Right kidney (tissue), 9 donors: ENCODE results near the gene WLS.
A peak's percentile ranks its signal among the peaks of the same experiment; 100 is the strongest.
"Not testable (repeated sequence)": the region's sequence is repeated elsewhere in the genome, so short reads cannot be mapped to it uniquely, and the experiment has no call there.

Source experiments
- DNase-seq: peaks from one replicate; pipeline ENCODE4 v3.0.0-alpha.2; 2016
- long read RNA-seq, 8 donors: transcript quantifications; one replicate each; lab custom pipeline, GENCODE V29; 2026

WLS gene
- long read RNA-seq, donor 1, transcript WLS-203 (2 exons, 700 nt) = minor isoform, 6 of 43 reads
- long read RNA-seq, donor 1, transcript WLS-201 (12 exons, 2,748 nt) = major isoform, 15 of 43 reads
- long read RNA-seq, donor 1, partial matches to known transcripts = 20 of 43 reads
- long read RNA-seq, donor 1, other reads (novel, unspliced or antisense) = 0 of 43 reads
- long read RNA-seq, donor 2, transcript WLS-201 (12 exons, 2,748 nt) = major isoform, 9 of 13 reads
- long read RNA-seq, donor 2, partial matches to known transcripts = 0 of 13 reads
- long read RNA-seq, donor 2, other reads (novel, unspliced or antisense) = 0 of 13 reads
- long read RNA-seq, donor 3, transcript WLS-201 (12 exons, 2,748 nt) = major isoform, 7 of 14 reads
- long read RNA-seq, donor 3, partial matches to known transcripts = 5 of 14 reads
- long read RNA-seq, donor 3, other reads (novel, unspliced or antisense) = 0 of 14 reads
- long read RNA-seq, donor 4, transcript WLS-201 (12 exons, 2,748 nt) = major isoform, 7 of 31 reads
- long read RNA-seq, donor 4, partial matches to known transcripts = 21 of 31 reads
- long read RNA-seq, donor 4, other reads (novel, unspliced or antisense) = 0 of 31 reads
- long read RNA-seq, donor 5, transcript WLS-201 (12 exons, 2,748 nt) = major isoform, 16 of 27 reads
- long read RNA-seq, donor 5, partial matches to known transcripts = 6 of 27 reads
- long read RNA-seq, donor 5, other reads (novel, unspliced or antisense) = 0 of 27 reads
- long read RNA-seq, donor 6, transcript WLS-201 (12 exons, 2,748 nt) = major isoform, 11 of 21 reads
- long read RNA-seq, donor 6, transcript WLS-203 (2 exons, 700 nt) = minor isoform, 5 of 21 reads
- long read RNA-seq, donor 6, partial matches to known transcripts = 5 of 21 reads
- long read RNA-seq, donor 6, other reads (novel, unspliced or antisense) = 0 of 21 reads
- long read RNA-seq, donor 7, transcript WLS-201 (12 exons, 2,748 nt) = major isoform, 18 of 38 reads
- long read RNA-seq, donor 7, transcript WLS-203 (2 exons, 700 nt) = minor isoform, 6 of 38 reads
- long read RNA-seq, donor 7, partial matches to known transcripts = 11 of 38 reads
- long read RNA-seq, donor 7, other reads (novel, unspliced or antisense) = 0 of 38 reads
- long read RNA-seq, donor 8, transcript WLS-201 (12 exons, 2,748 nt) = major isoform, 20 of 27 reads
- long read RNA-seq, donor 8, partial matches to known transcripts = 5 of 27 reads
- long read RNA-seq, donor 8, other reads (novel, unspliced or antisense) = 0 of 27 reads

GRCh38 chr1:68232289-68233148, at the start of gene WLS:
Gene WLS (minus strand): TSS chr1:68232523. CDS start chr1:68232299, 224 bp downstream.
- DNase-seq = peak; percentile 82

- no peak for DNase-seq
These were observed 48.0 kb upstream of the WLS start for GRCh38 chr1:68280286-68280685.

DNA sequence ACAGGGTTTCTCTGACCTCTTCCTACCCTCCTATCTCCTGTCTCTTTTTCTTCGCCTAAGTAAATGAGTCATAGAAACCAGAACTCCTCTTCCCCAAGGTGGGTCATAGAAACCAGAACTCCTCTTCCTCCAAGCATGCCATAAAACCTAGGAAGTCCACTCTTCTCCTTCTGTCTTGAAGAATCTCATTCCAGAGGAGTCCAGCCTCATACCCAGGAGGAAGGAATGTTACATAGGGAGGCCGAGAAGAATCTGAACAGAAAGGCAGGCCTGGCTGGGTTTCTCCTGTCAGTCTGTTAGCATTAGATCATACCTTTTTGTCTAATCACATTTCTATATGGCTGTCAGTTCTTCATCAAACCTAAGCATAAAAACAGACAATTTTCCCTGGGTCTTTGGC, 47.5 kb upstream of the WLS start:
- no peak for DNase-seq

- DNase-seq = no peak
These were observed 45.9 kb upstream of the WLS start for GRCh38 chr1:68278221-68278620.

GRCh38 chr1:68276448-68276847, 44.1 kb upstream of the WLS start:
- no peak for DNase-seq

GRCh38 chr1:68273530-68273929, 41.2 kb upstream of the WLS start:
- no peak for DNase-seq

GRCh38 chr1:68271596-68271995, 39.3 kb upstream of the WLS start:
- no peak for DNase-seq

DNA sequence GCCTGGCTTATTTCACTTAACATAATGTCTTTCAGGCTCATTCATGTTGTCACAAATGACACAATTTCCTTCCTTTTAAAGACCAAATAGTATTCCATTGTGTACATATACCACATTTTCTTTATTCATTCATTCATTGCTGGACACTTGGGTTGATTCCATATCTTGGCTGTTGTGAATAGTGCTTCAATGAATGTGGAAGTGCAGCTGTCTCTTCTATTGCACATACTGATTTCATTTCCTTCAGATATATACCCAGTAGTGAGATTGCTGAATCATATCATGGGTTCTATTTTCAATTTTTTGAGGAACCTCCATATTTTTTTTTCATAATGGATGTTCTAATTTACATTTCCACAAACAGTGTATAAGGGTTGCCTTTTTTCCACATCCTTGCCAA, 38.6 kb upstream of the WLS start:
- no peak for DNase-seq

- DNase-seq = no peak
These were observed 37.5 kb upstream of the WLS start for GRCh38 chr1:68269637-68270430.

GRCh38 chr1:68268896-68269483, 36.7 kb upstream of the WLS start:
- DNase-seq = no peak

- not testable (repeated sequence) for DNase-seq
These were observed 24.5 kb upstream of the WLS start for GRCh38 chr1:68256824-68257223.

DNA sequence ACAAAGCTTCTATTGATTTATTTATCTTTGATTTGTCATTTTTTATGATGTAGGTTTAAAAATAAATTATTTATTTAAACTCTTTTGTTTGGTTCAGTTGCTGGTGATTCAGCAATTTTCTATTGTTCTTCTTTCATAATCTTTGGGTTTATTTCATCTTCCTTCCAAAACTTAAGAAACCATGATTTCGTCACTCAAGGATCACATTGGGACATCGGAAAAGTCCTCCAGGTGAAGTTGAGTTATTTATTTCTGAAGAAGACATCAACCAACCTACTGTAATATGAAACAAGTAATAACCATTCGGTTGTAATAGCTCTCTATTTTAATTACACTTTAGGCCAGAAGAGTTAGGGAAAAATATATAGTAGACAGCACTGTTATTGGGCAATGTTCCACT, 23.0 kb upstream of the WLS start:
- DNase-seq = no peak

GRCh38 chr1:68254667-68255226, 22.4 kb upstream of the WLS start:
- DNase-seq = no peak

DNA sequence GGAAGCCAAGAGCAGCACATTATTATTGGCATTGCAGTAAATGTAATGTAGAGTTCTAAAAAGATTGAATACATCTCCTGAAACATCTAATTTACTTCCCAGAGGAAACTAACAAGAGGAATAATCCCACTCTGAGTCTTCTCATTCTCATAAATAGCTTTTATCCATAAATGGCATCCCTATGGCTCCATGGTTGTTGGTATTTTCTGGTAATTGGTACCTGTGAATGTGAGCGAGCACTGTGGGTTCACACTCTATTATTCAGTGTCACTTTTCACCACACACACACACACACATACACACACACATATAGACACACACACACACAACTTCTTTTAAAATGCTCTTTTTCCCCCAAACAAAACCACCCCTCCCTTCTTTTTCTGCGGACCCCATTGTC, 4.7 kb upstream of the WLS start:
- no peak for DNase-seq

DNA sequence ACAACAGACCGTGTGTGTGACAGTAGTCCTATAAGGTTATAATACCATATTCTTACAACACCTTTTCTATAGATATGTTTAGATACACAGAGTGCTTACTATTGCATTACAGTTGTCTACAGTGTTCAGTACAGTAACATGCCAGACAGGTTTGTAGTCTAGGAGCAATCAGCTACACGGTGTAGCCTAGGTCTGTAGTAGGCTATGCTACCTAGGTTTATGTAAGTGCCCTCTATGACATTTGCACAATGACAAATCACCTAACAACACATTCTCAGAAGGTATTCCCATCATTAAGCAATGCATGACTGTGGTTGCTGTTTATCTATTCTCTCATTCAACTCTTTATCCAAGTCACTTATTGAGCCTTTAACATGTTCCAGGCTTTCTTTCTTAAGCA, 1.8 kb upstream of the WLS start:
- DNase-seq = no peak

DNA sequence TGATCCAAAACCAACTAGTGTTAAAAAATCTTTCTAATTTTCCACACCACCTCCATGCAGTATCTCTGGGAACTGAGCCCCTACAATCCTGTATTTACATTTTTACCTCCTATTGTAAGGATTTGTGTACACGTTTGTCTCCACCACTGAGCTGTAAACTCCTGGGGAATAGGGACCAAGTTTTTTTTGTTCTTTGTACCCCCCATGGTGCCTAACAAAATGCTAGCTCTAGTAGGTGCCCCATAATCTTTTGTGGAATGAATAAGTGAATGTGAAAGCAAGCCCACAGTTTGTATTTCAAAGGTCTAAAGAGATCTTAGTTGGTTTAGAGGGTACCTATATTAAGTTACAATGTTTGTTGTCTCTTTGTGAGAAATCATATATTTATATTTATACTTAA, 879 bp upstream of the WLS start:
- DNase-seq = no peak

- peak; percentile 81 for DNase-seq
These were observed 565 bp downstream of the WLS start for GRCh38 chr1:68231627-68232288.

DNA sequence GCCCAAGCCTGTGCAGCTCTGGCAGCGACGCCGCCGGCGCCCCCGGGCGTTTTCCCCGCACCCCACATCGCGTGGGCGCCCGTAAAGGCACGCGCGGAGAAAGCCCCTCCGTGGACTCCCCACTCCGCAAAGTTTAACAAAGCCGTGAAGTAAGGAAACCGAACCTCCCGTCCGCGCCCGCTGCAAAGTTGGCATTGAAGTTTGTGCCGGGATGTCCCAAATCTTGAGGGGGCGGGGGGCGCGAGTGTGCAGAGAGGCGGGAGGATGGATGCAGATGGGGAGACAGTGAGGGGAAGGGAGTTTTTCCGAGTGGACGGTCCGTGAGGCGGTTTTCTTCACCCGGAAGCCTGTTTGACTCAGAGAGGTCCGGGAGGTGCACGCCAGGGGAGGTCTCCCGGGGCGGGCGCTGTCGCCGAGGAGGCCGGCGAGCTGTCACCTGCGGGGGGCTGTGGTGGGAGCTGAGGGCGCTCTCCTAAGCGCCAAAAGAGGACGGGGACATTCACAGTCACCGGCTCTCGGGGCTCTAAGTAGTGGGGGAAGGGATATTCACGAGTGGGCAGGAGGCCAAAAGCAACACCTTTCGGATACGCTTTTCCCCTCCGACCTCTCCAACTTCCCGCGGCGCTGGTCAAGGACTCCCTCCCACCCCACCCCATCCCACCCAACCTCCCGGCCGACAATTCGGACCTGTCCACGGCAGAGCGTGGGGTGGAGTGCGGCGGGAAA, 1.3 kb downstream of the WLS start:
- peak; percentile 69 for DNase-seq

DNA sequence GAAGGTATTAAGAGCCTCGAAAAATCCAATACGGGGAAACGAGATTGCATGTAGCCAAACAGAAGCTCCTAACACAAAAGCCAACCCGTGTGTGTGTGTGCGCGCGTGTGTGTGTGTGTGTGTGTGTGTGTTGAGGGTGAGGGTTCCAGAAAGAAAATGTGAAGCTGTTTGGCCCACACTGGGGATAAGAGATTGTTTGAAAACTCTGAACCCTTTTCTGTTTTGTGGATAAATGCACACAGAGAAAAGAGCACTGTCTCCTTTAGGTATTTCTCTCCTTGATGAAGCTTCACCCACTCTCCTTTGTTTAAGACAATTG, 1.9 kb downstream of the WLS start:
- peak; percentile 59 for DNase-seq
